ENCODE data around the gene ACVR1. TPM values are rescaled to one million over a fixed set of nuclear protein-coding genes. Genes with fewer than 3 reads are reported as not detected.

The ACVR1 gene
- total and polyA plus RNA-seq, 2 donors (not counting 3 experiments of a cell fraction or from before 2014, with no cell fraction given): 24.8 to 33.6 TPM

- Histone ChIP-seq H3K27me3 (ENCODE audit: control insufficient read depth in 2 of 2, insufficient read depth in 2 of 2, low read length in 2 of 2) (no peaks in the 10 kb centered on the region), H3K9ac (replicated peaks; ENCODE audit: extremely low read depth, insufficient read depth, low read length) (no peak overlapping the region), H3K9me3 (replicated peaks; ENCODE audit: control insufficient read depth, insufficient read depth, low read length) (no peaks in the 10 kb centered on the region), H3K27ac (ENCODE audit: insufficient read depth, low read depth, low read length) (no peak overlapping the region), H3K36me3 (ENCODE audit: control insufficient read depth in 2 of 2, extremely low read depth in 1 of 2, insufficient read depth in 2 of 2, low read length in 2 of 2) (no peaks in the 10 kb centered on the region), H2AFZ (ENCODE audit: low read depth, low read length) (no peak overlapping the region), H3K4me3 (replicated peaks in 1 of 3; ENCODE audit: insufficient read depth in 1 of 3, low read depth in 1 of 3, low read length in 3 of 3) (no peak overlapping the region), H3K4me2 (ENCODE audit: insufficient read depth, low read length) (no peak overlapping the region), H3K9me1 (replicated peaks; ENCODE audit: control insufficient read depth, extremely low read depth, insufficient read depth, low read length) (no peaks in the 10 kb centered on the region), H3K79me2 (ENCODE audit: control insufficient read depth, insufficient read depth, low read length) (no peaks in the 10 kb centered on the region), H3K4me1 (ENCODE audit: control insufficient read depth, extremely low read depth, insufficient read depth, low read length) (no peaks in the 10 kb centered on the region), H4K20me1 (replicated peaks; ENCODE audit: control insufficient read depth, extremely low read depth, insufficient read depth, low read length) (no peaks in the 10 kb centered on the region)
- no peak for DNase-seq (ENCODE audit: low read depth, low spot score)
- no TSS peak for BruUV-seq (replicated peaks)
- TF ChIP-seq MAX (IDR thresholded peaks at IDR 0.05; ENCODE audit: insufficient read depth, insufficient read length) (no peak), POLR2AphosphoS5 (IDR thresholded peaks at IDR 0.05; ENCODE audit: insufficient read depth, low read depth, low read length) (no peak), EZH2 (IDR thresholded peaks at IDR 0.05; ENCODE audit: borderline replicate concordance, low read depth, low read length, severe bottlenecking) (no peak), JUN (IDR thresholded peaks at IDR 0.05; ENCODE audit: borderline replicate concordance, insufficient read depth, insufficient read length, low read depth) (no peak), POLR2A (IDR thresholded peaks at IDR 0.05; ENCODE audit: low read depth, low read length) (no peak), GATA2 (IDR thresholded peaks at IDR 0.05; ENCODE audit: insufficient read depth, insufficient read length, low read depth, low read length) (no peak), MYC (IDR thresholded peaks at IDR 0.05; ENCODE audit: low read depth, low read length) (no peak)
- CTCF ChIA-PET: interaction anchor here (0.7 to 1.7 kb wide), 7 partner anchors 9 to 270 kb away, joined by 3 to 7 read pairs (median 4); partner anchors contain the start of genes ACVR1 and ACVR1C
- dilution Hi-C loops (cut with MboI; ENCODE audit: extremely low pct_ligation_motif_present, low sequenced_read_pairs) (no loop called here), intact Hi-C loops (cut with micrococcal nuclease) (no loop called here)
- no peak for FAIRE-seq
- POLR2A ChIA-PET: interaction anchor here (0.6 kb wide), 1 partner anchor 9 kb away, joined by 7 read pairs; no protein-coding TSS in a partner anchor
Observed at GRCh38 chr2:157899125-157899839, 23.2 kb upstream of the ACVR1 start.

All from endothelial cell of umbilical vein (primary cell).